Measurements from ENCODE around the gene REELD1.

The REELD1 gene

DNA sequence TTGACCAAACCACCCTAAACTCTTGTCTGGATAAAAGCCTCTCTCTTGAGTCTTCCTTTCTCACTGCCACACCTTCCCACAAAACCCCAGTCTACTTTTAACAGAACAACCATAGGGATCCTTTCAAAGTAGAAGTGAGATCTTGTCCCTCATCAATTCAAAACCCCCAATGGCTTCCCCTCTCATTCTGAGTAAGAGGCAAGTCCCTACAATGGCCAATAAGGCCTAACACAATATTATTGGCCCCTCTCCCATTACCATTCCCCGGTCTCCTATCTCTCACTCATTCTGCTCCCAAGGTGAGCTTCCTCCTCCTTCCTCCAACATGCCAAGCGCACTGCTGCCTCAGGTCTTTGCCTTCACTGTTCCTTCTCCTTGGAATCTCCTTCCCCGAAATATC lies 57.1 kb downstream of the REELD1 start:
- DNase-seq: no peak

DNA sequence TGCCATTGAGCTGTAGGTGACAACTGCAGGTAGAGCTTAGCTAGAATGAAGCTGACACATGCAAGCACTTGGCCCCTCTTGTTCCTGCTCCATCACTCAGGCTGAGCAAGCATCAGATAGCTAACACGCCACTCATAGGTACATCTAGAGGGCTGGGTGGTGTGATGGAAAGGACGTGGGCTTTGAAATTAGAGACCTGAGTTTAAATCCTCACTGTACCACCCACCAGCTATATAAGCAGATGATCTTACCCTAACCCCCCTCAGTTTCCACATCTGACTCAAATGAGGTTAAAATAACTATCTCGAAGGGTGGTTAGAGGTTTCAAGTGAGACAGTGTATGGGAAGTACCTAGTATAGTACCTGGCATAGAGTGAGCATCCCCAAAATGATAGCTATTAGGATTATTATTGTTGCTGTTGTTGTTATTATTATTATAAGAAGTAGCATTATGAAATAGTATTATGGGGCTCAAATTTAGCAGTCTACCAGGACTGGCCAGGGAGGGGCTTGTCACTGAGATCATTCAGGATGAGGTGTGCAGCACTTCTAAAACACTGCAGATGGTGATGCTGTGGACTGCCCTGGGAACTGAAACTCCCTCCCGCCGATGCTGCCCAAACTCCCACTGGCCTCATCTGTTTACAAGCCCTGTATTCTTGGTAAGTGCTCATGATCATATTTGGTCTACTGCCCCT lies 59.0 kb downstream of the REELD1 start:
- DNase-seq: no peak

DNA sequence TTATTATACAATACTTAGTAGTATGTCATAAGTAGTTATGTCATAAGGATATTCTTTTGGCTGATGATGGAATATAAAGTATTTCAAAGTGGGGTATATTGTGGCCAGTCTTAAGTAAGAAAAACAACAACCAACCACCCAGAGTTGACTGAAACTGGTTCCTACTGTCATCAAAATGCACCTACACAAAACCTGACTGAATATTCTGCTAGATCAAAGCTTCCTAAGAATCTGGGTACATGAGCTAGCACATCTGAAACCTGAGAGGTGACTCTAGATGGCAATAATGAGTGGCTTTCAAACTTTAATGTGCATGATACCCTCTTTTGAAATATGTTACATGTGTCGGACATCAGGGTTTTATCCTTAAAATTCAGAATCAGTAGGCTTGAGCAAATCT lies 60.4 kb downstream of the REELD1 start:
- no peak for DNase-seq

DNA sequence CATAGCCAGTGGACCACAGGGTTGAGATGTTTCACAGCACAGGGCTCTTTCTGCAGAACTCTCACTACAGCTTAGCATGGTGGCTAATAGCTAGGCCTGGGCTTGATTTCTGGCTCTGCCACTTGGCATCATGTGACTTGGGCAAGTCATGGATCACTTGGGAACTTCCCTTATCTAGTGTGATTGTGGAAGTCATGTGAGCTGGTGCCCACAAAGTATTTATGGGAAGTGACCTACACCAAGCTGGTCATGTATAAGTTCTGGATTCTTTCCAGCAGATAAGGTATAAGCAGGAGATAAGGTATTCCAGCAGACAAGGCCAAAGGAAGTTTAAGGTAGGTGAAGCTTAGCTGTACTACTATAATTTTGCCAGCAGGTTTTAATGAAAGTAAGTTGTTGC lies 61.0 kb downstream of the REELD1 start:
- DNase-seq: peak; percentile 59

DNA sequence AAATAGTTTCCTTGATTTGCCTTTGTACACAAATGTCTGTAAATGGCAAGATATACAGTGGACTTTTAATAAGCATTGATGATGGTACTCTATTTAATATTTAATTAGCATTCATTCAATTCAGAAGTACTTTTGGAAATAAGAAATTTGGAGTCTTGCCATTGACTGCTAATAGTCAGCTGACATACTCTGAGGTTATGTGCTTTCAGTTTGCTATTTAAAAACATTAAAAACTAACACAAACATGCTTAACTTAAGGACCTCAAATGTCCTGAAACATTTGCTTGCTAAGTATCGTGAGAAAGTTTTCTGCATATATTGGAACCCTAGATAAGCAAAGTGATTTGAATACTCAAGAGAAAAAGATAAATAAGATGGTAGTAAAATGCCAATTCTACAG lies 64.6 kb downstream of the REELD1 start:
- DNase-seq: no peak
